GM06990 (cell line): ENCODE results near the gene ZNF462.

Experiments used
- DNase-seq: peaks from one replicate; pipeline ENCODE4 v3.0.0-alpha.2; 2011; ENCODE audit not compliant: insufficient read length; ENCODE audit errors: extremely low read depth
- H3K27me3 ChIP-seq: replicated peaks from 2 replicates; pipeline ENCODE4 v1.6.0; 2011; ENCODE audit warnings: low read length; ENCODE audit not compliant: control insufficient read depth, insufficient read depth
- H3K36me3 ChIP-seq: 2 replicates; pipeline ENCODE4 v1.5.1; 2011; ENCODE audit warnings: low read length; ENCODE audit not compliant: control insufficient read depth, insufficient read depth
- H3K4me3 ChIP-seq: replicated peaks from 2 replicates; pipeline ENCODE4 v1.5.1; 2011; ENCODE audit warnings: low read depth, mild to moderate bottlenecking, control low read depth, low read length
- CTCF ChIP-seq: IDR thresholded peaks from 2 replicates; pipeline ENCODE4 v1.5.1; 2011; ENCODE audit warnings: low read length, control low read depth, mild to moderate bottlenecking, inconsistent platforms; ENCODE audit not compliant: insufficient read depth, poor library complexity, severe bottlenecking

ZNF462 gene

GRCh38 chr9:106874031-106874430, 11.1 kb downstream of the ZNF462 start:
- no peak for DNase-seq
- no peak for TF ChIP-seq CTCF
- Histone ChIP-seq H3K36me3 (no peaks in the 10 kb centered on the region), H3K4me3 (no peak overlapping the region), H3K27me3 (no peaks in the 10 kb centered on the region)

GRCh38 chr9:106874652-106875051, 11.7 kb downstream of the ZNF462 start:
- no peak for TF ChIP-seq CTCF
- DNase-seq, result no peak
- H3K27me3 ChIP-seq, result no peaks in the 10 kb centered on the region
- H3K36me3 ChIP-seq, result no peaks in the 10 kb centered on the region
- no peak overlapping the region for H3K4me3 ChIP-seq

GRCh38 chr9:106875529-106875928, 12.6 kb downstream of the ZNF462 start:
- DNase-seq, result no peak
- H3K36me3 ChIP-seq, result no peaks in the 10 kb centered on the region
- TF ChIP-seq CTCF, result no peak
- no peaks in the 10 kb centered on the region for H3K27me3 ChIP-seq
- no peak overlapping the region for H3K4me3 ChIP-seq

GRCh38 chr9:106877345-106877744, 14.4 kb downstream of the ZNF462 start:
- H3K27me3 ChIP-seq, result no peaks in the 10 kb centered on the region
- no peak for TF ChIP-seq CTCF
- DNase-seq, result no peak
- no peak overlapping the region for H3K4me3 ChIP-seq
- H3K36me3 ChIP-seq, result no peaks in the 10 kb centered on the region

GRCh38 chr9:106878081-106878837, 15.3 kb downstream of the ZNF462 start:
- no peak for TF ChIP-seq CTCF
- no peak overlapping the region for H3K4me3 ChIP-seq
- DNase-seq, result no peak
- no peaks in the 10 kb centered on the region for H3K27me3 ChIP-seq
- H3K36me3 ChIP-seq, result no peaks in the 10 kb centered on the region

- no peaks in the 10 kb centered on the region for H3K27me3 ChIP-seq
- no peaks in the 10 kb centered on the region for H3K36me3 ChIP-seq
- H3K4me3 ChIP-seq, result no peak overlapping the region
- TF ChIP-seq CTCF, result no peak
- no peak for DNase-seq
These were observed 16.0 kb downstream of the ZNF462 start for GRCh38 chr9:106878934-106879333.
